ENCODE results near the gene RANBP9.
A peak's percentile ranks its signal among the peaks of the same experiment; 100 is the strongest.

The RANBP9 gene

DNA sequence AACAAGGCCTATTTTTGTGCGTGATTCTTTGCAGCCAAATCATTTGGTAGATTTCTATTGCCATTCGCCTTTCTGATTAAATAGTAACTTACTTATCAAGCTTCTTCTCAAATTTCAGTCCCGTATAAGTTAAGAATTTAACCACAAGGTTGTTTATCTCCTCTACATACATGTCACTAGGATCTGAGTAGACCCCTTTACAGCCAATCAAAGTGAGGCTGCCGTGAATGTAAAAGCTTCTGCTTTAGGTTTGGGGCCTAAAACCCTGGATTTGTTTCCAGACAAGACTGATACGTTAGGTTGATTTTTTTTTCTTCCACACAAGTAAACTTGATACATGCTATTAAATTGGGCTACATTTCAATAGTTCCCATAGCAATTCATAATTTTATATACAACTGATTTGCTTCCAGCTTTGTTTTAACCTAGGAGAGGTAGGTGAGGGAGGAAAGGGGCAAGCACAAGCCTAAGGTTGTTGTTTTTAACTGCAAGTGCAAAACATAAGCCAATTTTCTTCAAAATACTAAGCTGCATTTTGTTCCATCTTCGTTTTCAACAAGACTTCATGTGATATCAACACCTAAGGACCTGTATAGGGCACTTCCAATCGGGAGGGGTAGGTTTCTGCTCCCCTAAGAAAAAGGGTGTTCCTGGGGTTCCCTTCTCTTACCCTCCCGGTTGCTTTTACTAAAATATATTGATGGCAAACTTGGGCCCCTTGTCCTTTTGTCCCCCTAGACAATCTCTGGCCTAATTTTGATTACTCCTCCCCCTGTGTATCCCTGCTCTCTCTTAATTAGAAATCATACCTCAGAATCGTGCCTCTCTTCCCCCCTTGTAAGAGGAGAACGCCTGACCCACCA is 1.7 kb downstream of the RANBP9 start:
- peak; percentile 17; the same call in 2 of the 3 replicates for ATAC-seq
- no peak for TF ChIP-seq CSDC2 (CRISPR knock-in tag; IDR thresholded peaks at IDR 0.05)
- TF ChIP-seq BACH2 (CRISPR knock-in tag; IDR thresholded peaks at IDR 0.05; ENCODE audit: borderline replicate concordance) = no peak
- TF ChIP-seq ARNTL (CRISPR knock-in tag; IDR thresholded peaks at IDR 0.05; ENCODE audit: borderline replicate concordance, low read depth) = no peak
- TF ChIP-seq, protein P1, sequence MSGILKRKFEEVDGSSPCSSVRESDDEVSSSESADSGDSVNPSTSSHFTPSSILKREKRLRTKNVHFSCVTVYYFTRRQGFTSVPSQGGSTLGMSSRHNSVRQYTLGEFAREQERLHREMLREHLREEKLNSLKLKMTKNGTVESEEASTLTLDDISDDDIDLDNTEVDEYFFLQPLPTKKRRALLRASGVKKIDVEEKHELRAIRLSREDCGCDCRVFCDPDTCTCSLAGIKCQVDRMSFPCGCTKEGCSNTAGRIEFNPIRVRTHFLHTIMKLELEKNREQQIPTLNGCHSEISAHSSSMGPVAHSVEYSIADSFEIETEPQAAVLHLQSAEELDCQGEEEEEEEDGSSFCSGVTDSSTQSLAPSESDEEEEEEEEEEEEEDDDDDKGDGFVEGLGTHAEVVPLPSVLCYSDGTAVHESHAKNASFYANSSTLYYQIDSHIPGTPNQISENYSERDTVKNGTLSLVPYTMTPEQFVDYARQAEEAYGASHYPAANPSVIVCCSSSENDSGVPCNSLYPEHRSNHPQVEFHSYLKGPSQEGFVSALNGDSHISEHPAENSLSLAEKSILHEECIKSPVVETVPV (CRISPR knock-in tag; IDR thresholded peaks at IDR 0.05) = no peak
- no peak for TF ChIP-seq TCF4 (CRISPR knock-in tag; IDR thresholded peaks at IDR 0.05; ENCODE audit: borderline replicate concordance)
- TF ChIP-seq, protein P2, sequence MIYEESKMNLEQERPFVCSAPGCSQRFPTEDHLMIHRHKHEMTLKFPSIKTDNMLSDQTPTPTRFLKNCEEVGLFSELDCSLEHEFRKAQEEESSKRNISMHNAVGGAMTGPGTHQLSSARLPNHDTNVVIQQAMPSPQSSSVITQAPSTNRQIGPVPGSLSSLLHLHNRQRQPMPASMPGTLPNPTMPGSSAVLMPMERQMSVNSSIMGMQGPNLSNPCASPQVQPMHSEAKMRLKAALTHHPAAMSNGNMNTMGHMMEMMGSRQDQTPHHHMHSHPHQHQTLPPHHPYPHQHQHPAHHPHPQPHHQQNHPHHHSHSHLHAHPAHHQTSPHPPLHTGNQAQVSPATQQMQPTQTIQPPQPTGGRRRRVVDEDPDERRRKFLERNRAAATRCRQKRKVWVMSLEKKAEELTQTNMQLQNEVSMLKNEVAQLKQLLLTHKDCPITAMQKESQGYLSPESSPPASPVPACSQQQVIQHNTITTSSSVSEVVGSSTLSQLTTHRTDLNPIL (CRISPR knock-in tag; IDR thresholded peaks at IDR 0.05; ENCODE audit: low read depth) = no peak
- no peak for TF ChIP-seq ESRRG (CRISPR knock-in tag; IDR thresholded peaks at IDR 0.05)
- TF ChIP-seq SNAI2 (CRISPR knock-in tag; IDR thresholded peaks at IDR 0.05) = no peak
- no peak for TF ChIP-seq OSR1 (CRISPR knock-in tag; IDR thresholded peaks at IDR 0.05)
- TF ChIP-seq ZNF8 (CRISPR knock-in tag; IDR thresholded peaks at IDR 0.05) = no peak

DNA sequence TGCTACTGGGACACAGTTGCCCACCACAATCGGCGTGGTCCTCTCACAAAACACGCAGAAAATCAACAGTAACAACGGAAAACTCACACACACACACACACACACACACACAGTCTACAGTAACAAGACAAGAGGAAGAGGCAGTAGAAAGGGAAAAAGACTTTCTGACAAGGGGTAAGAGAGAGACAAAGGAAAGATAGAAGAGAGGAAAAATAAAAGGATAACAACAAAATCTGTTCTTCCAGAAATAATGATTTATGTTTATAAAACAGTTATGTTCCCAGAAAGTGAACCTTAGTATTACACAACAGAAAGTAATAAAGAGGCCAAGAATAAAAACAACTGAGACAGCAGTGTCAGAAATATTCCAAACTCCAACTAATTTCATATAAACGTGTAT is 2.9 kb downstream of the RANBP9 start:
- no peak for ATAC-seq
- no peak for TF ChIP-seq OSR1 (CRISPR knock-in tag; IDR thresholded peaks at IDR 0.05)
- TF ChIP-seq, protein P3, sequence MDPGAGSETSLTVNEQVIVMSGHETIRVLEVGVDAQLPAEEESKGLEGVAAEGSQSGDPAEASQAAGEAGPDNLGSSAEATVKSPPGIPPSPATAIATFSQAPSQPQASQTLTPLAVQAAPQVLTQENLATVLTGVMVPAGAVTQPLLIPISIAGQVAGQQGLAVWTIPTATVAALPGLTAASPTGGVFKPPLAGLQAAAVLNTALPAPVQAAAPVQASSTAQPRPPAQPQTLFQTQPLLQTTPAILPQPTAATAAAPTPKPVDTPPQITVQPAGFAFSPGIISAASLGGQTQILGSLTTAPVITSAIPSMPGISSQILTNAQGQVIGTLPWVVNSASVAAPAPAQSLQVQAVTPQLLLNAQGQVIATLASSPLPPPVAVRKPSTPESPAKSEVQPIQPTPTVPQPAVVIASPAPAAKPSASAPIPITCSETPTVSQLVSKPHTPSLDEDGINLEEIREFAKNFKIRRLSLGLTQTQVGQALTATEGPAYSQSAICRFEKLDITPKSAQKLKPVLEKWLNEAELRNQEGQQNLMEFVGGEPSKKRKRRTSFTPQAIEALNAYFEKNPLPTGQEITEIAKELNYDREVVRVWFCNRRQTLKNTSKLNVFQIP (CRISPR knock-in tag; IDR thresholded peaks at IDR 0.05; ENCODE audit: borderline replicate concordance, low read depth) = no peak
- TF ChIP-seq RARB (CRISPR knock-in tag; IDR thresholded peaks at IDR 0.05) = no peak
- TF ChIP-seq ISL1 (CRISPR knock-in tag; IDR thresholded peaks at IDR 0.05) = no peak
- TF ChIP-seq, protein P1 (CRISPR knock-in tag; IDR thresholded peaks at IDR 0.05) = no peak
- TF ChIP-seq ZC3H10 (CRISPR knock-in tag; IDR thresholded peaks at IDR 0.05) = no peak
- TF ChIP-seq GLIS3 (CRISPR knock-in tag; IDR thresholded peaks at IDR 0.05) = no peak
- TF ChIP-seq, protein P4, sequence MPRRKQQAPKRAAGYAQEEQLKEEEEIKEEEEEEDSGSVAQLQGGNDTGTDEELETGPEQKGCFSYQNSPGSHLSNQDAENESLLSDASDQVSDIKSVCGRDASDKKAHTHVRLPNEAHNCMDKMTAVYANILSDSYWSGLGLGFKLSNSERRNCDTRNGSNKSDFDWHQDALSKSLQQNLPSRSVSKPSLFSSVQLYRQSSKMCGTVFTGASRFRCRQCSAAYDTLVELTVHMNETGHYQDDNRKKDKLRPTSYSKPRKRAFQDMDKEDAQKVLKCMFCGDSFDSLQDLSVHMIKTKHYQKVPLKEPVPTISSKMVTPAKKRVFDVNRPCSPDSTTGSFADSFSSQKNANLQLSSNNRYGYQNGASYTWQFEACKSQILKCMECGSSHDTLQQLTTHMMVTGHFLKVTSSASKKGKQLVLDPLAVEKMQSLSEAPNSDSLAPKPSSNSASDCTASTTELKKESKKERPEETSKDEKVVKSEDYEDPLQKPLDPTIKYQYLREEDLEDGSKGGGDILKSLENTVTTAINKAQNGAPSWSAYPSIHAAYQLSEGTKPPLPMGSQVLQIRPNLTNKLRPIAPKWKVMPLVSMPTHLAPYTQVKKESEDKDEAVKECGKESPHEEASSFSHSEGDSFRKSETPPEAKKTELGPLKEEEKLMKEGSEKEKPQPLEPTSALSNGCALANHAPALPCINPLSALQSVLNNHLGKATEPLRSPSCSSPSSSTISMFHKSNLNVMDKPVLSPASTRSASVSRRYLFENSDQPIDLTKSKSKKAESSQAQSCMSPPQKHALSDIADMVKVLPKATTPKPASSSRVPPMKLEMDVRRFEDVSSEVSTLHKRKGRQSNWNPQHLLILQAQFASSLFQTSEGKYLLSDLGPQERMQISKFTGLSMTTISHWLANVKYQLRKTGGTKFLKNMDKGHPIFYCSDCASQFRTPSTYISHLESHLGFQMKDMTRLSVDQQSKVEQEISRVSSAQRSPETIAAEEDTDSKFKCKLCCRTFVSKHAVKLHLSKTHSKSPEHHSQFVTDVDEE (CRISPR knock-in tag; IDR thresholded peaks at IDR 0.05) = no peak
- no peak for TF ChIP-seq ARNTL (CRISPR knock-in tag; IDR thresholded peaks at IDR 0.05; ENCODE audit: borderline replicate concordance, low read depth)

DNA sequence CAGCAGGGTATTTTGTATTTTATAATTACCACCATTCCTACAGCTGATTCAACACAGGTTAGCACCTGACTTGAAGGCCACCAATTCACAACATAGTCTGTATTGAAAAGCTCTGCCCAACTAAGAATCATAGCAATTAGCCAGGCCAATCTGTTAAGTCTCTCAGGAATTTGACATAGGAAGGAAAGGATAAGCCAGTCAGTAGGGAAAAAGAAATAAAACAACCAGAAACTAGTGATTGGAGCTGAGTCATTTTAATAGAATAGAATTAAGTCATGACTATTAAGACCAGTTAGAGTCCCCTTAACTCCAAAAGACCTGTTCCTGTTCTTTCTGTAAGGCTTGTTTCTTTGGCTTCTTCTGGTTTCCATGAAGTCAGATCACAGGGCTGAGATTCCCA is 8.1 kb downstream of the RANBP9 start:
- no peak for ATAC-seq
- TF ChIP-seq ZFP3 (CRISPR knock-in tag; IDR thresholded peaks at IDR 0.05) = no peak
- TF ChIP-seq RARB (CRISPR knock-in tag; IDR thresholded peaks at IDR 0.05) = no peak
- TF ChIP-seq ZNF70 (CRISPR knock-in tag; IDR thresholded peaks at IDR 0.05) = no peak
- TF ChIP-seq, protein P5, sequence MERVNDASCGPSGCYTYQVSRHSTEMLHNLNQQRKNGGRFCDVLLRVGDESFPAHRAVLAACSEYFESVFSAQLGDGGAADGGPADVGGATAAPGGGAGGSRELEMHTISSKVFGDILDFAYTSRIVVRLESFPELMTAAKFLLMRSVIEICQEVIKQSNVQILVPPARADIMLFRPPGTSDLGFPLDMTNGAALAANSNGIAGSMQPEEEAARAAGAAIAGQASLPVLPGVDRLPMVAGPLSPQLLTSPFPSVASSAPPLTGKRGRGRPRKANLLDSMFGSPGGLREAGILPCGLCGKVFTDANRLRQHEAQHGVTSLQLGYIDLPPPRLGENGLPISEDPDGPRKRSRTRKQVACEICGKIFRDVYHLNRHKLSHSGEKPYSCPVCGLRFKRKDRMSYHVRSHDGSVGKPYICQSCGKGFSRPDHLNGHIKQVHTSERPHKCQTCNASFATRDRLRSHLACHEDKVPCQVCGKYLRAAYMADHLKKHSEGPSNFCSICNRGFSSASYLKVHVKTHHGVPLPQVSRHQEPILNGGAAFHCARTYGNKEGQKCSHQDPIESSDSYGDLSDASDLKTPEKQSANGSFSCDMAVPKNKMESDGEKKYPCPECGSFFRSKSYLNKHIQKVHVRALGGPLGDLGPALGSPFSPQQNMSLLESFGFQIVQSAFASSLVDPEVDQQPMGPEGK (CRISPR knock-in tag; IDR thresholded peaks at IDR 0.05; ENCODE audit: borderline replicate concordance) = no peak
- TF ChIP-seq, protein P3 (CRISPR knock-in tag; IDR thresholded peaks at IDR 0.05; ENCODE audit: borderline replicate concordance, low read depth) = no peak
- TF ChIP-seq, protein P4 (CRISPR knock-in tag; IDR thresholded peaks at IDR 0.05) = no peak
- TF ChIP-seq ZNF8 (CRISPR knock-in tag; IDR thresholded peaks at IDR 0.05) = no peak
- no peak for TF ChIP-seq TCF4 (CRISPR knock-in tag; IDR thresholded peaks at IDR 0.05; ENCODE audit: borderline replicate concordance)

All from SK-N-SH treated with all-trans-retinoic acid at 6 μM for 48 hours (cell line).